GM10248 (cell line): ENCODE data around the gene RXRA.

ENCODE experiments used
- CTCF ChIA-PET: fragments of 300-600 bp; sonication (Branson Sonifier 250); formaldehyde crosslinking; extraction: SDS; loops from one replicate; lab custom pipeline; 2021; ENCODE audit warnings: antibody characterized with exemption; lab: Yijun Ruan, JAX
- POLR2A ChIA-PET: fragments of 350-650 bp; sonication (Branson Sonifier 250); formaldehyde crosslinking; extraction: SDS; loops from one replicate; lab custom pipeline; 2020; ENCODE audit warnings: antibody characterized with exemption; lab: Yijun Ruan, JAX
- DNase-seq: peaks from one replicate; pipeline ENCODE4 v3.0.0; 2012; ENCODE audit errors: extremely low spot score
- CTCF ChIP-seq: IDR thresholded peaks from 2 replicates; pipeline ENCODE4 v1.5.1; 2012; ENCODE audit warnings: mild to moderate bottlenecking, low read depth; ENCODE audit errors: extremely low read depth, missing control alignments, control extremely low read depth

Gene RXRA

GRCh38 chr9:134325813-134326723 is at the start of gene RXRA:
RXRA (plus strand) TSS chr9:134326455; CDS start chr9:134326632, 177 bp downstream.
- ChIA-PET CTCF (interaction anchor here (1.7 kb wide), 1 partner anchor 122 kb away, joined by 3 read pairs; no protein-coding TSS in a partner anchor), POLR2A (no interaction called here)
- DNase-seq: peak; percentile 76
- TF ChIP-seq CTCF: peak; percentile 19

GRCh38 chr9:134278286-134278685 is 48.0 kb upstream of the RXRA start:
- ChIA-PET CTCF (no interaction called here), POLR2A (no interaction called here)
- no peak for DNase-seq
- no peak for TF ChIP-seq CTCF

- CTCF ChIA-PET: no interaction called here
- TF ChIP-seq CTCF: no peak
- no peak for DNase-seq
- POLR2A ChIA-PET: no interaction called here
Measured at GRCh38 chr9:134278974-134279640, 47.1 kb upstream of the RXRA start.

- DNase-seq: no peak
- CTCF ChIA-PET: no interaction called here
- no peak for TF ChIP-seq CTCF
- POLR2A ChIA-PET: no interaction called here
Measured at GRCh38 chr9:134282138-134282650, 44.1 kb upstream of the RXRA start.

GRCh38 chr9:134283111-134283515 is 43.1 kb upstream of the RXRA start:
- no peak for DNase-seq
- ChIA-PET POLR2A (no interaction called here), CTCF (no interaction called here)
- no peak for TF ChIP-seq CTCF

GRCh38 chr9:134283692-134284265 is 42.5 kb upstream of the RXRA start:
- CTCF ChIA-PET: no interaction called here
- no peak for TF ChIP-seq CTCF
- POLR2A ChIA-PET: no interaction called here
- DNase-seq: no peak
